PC-3 (cell line): ENCODE measurements around the gene CLNK.

Experiments used
- EZH2 ChIP-seq: fragments of 300-600 bp; sonication (generic); IDR thresholded peaks from one replicate; pipeline ENCODE4 v1.6.1; 2017; ENCODE audit warnings: antibody characterized with exemption, mild to moderate bottlenecking, low read length; ENCODE audit not compliant: unreplicated experiment
- TF ChIP-seq, protein P1 (sequence below): fragments of 300-600 bp; sonication (generic); conservative IDR thresholded peaks from 2 replicates; pipeline ENCODE4 v1.5.1; 2017; ENCODE audit warnings: antibody characterized with exemption, low read depth, mild to moderate bottlenecking, low read length

DNA sequence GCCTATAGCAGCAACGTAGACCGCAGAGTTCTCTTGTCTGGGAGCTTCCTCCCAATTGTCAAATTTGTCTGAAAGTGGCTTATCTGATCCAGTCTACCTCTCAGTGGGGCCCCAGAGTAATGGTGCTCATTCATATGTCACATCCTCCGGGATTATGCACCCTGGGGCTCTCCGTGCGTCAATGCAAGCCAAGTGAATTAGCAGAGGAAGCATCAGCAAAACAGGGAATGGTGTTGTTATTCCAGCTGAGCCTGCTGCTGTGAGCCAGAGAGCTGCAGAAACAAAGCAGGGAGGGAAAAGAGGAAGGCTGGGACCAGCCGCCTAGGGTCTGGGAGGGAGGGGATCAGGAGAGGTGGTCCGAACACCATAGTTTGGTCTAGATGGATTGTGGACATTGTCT lies 95.2 kb downstream of the CLNK start:
- TF ChIP-seq, protein P1, sequence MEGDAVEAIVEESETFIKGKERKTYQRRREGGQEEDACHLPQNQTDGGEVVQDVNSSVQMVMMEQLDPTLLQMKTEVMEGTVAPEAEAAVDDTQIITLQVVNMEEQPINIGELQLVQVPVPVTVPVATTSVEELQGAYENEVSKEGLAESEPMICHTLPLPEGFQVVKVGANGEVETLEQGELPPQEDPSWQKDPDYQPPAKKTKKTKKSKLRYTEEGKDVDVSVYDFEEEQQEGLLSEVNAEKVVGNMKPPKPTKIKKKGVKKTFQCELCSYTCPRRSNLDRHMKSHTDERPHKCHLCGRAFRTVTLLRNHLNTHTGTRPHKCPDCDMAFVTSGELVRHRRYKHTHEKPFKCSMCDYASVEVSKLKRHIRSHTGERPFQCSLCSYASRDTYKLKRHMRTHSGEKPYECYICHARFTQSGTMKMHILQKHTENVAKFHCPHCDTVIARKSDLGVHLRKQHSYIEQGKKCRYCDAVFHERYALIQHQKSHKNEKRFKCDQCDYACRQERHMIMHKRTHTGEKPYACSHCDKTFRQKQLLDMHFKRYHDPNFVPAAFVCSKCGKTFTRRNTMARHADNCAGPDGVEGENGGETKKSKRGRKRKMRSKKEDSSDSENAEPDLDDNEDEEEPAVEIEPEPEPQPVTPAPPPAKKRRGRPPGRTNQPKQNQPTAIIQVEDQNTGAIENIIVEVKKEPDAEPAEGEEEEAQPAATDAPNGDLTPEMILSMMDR, result no peak
- no peak for TF ChIP-seq EZH2
